Measurements from ENCODE around the gene CCDC126. TPM values are rescaled to one million over a fixed set of nuclear protein-coding genes. Genes with fewer than 3 reads are reported as not detected.

CCDC126 gene
- total and polyA plus RNA-seq, 9 of the 15 experiments (the other 6 are each of a cell fraction or from before 2014, with no cell fraction given), result 3.0 to 16.2 (median 5.2) TPM

DNA sequence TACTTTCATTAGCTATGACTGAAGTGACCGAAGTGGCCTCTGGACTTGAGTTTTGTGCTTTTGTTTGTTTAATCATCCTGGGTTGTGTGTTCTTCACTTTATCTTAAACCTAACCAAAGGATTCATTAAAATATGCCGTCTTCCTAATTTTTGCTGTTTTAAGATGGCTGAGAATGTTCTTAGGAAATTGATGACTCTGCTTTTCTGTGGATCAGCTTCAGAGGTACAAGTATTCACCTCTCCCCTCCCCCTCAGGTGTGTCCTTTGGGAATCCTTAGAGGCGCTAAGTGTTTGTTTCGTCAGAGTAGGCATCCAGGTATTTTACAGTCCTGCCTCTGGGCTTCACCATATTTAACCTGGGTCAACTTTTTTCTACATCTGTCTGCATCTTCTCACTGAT, 1.1 kb downstream of the CCDC126 start (continued):
- TF ChIP-seq, protein P1, sequence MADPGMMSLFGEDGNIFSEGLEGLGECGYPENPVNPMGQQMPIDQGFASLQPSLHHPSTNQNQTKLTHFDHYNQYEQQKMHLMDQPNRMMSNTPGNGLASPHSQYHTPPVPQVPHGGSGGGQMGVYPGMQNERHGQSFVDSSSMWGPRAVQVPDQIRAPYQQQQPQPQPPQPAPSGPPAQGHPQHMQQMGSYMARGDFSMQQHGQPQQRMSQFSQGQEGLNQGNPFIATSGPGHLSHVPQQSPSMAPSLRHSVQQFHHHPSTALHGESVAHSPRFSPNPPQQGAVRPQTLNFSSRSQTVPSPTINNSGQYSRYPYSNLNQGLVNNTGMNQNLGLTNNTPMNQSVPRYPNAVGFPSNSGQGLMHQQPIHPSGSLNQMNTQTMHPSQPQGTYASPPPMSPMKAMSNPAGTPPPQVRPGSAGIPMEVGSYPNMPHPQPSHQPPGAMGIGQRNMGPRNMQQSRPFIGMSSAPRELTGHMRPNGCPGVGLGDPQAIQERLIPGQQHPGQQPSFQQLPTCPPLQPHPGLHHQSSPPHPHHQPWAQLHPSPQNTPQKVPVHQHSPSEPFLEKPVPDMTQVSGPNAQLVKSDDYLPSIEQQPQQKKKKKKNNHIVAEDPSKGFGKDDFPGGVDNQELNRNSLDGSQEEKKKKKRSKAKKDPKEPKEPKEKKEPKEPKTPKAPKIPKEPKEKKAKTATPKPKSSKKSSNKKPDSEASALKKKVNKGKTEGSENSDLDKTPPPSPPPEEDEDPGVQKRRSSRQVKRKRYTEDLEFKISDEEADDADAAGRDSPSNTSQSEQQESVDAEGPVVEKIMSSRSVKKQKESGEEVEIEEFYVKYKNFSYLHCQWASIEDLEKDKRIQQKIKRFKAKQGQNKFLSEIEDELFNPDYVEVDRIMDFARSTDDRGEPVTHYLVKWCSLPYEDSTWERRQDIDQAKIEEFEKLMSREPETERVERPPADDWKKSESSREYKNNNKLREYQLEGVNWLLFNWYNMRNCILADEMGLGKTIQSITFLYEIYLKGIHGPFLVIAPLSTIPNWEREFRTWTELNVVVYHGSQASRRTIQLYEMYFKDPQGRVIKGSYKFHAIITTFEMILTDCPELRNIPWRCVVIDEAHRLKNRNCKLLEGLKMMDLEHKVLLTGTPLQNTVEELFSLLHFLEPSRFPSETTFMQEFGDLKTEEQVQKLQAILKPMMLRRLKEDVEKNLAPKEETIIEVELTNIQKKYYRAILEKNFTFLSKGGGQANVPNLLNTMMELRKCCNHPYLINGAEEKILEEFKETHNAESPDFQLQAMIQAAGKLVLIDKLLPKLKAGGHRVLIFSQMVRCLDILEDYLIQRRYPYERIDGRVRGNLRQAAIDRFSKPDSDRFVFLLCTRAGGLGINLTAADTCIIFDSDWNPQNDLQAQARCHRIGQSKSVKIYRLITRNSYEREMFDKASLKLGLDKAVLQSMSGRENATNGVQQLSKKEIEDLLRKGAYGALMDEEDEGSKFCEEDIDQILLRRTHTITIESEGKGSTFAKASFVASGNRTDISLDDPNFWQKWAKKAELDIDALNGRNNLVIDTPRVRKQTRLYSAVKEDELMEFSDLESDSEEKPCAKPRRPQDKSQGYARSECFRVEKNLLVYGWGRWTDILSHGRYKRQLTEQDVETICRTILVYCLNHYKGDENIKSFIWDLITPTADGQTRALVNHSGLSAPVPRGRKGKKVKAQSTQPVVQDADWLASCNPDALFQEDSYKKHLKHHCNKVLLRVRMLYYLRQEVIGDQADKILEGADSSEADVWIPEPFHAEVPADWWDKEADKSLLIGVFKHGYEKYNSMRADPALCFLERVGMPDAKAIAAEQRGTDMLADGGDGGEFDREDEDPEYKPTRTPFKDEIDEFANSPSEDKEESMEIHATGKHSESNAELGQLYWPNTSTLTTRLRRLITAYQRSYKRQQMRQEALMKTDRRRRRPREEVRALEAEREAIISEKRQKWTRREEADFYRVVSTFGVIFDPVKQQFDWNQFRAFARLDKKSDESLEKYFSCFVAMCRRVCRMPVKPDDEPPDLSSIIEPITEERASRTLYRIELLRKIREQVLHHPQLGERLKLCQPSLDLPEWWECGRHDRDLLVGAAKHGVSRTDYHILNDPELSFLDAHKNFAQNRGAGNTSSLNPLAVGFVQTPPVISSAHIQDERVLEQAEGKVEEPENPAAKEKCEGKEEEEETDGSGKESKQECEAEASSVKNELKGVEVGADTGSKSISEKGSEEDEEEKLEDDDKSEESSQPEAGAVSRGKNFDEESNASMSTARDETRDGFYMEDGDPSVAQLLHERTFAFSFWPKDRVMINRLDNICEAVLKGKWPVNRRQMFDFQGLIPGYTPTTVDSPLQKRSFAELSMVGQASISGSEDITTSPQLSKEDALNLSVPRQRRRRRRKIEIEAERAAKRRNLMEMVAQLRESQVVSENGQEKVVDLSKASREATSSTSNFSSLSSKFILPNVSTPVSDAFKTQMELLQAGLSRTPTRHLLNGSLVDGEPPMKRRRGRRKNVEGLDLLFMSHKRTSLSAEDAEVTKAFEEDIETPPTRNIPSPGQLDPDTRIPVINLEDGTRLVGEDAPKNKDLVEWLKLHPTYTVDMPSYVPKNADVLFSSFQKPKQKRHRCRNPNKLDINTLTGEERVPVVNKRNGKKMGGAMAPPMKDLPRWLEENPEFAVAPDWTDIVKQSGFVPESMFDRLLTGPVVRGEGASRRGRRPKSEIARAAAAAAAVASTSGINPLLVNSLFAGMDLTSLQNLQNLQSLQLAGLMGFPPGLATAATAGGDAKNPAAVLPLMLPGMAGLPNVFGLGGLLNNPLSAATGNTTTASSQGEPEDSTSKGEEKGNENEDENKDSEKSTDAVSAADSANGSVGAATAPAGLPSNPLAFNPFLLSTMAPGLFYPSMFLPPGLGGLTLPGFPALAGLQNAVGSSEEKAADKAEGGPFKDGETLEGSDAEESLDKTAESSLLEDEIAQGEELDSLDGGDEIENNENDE (IDR thresholded peaks at IDR 0.05; ENCODE audit: low read depth, low read length), result no peak
- TF ChIP-seq, protein P2, sequence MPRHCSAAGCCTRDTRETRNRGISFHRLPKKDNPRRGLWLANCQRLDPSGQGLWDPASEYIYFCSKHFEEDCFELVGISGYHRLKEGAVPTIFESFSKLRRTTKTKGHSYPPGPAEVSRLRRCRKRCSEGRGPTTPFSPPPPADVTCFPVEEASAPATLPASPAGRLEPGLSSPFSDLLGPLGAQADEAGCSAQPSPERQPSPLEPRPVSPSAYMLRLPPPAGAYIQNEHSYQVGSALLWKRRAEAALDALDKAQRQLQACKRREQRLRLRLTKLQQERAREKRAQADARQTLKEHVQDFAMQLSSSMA (CRISPR knock-in tag; IDR thresholded peaks at IDR 0.05), result no peak
- TF ChIP-seq, protein P3, sequence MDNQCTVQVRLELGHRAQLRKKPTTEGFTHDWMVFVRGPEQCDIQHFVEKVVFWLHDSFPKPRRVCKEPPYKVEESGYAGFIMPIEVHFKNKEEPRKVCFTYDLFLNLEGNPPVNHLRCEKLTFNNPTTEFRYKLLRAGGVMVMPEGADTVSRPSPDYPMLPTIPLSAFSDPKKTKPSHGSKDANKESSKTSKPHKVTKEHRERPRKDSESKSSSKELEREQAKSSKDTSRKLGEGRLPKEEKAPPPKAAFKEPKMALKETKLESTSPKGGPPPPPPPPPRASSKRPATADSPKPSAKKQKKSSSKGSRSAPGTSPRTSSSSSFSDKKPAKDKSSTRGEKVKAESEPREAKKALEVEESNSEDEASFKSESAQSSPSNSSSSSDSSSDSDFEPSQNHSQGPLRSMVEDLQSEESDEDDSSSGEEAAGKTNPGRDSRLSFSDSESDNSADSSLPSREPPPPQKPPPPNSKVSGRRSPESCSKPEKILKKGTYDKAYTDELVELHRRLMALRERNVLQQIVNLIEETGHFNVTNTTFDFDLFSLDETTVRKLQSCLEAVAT (IDR thresholded peaks at IDR 0.05), result no peak
- TF ChIP-seq HNRNPLL (IDR thresholded peaks at IDR 0.05; ENCODE audit: low read depth, low read length, poor library complexity, severe bottlenecking), result no peak
- TF ChIP-seq SUPT5H (IDR thresholded peaks at IDR 0.05), result no peak
- no peak for TF ChIP-seq FOXM1 (IDR thresholded peaks at IDR 0.05; ENCODE audit: low read depth)
- TF ChIP-seq FOXM1 (CRISPR knock-in tag; IDR thresholded peaks at IDR 0.05; ENCODE audit: low read depth), result no peak
- TF ChIP-seq ELF2 (CRISPR knock-in tag; IDR thresholded peaks at IDR 0.05), result no peak
- no peak for TF ChIP-seq OTX1 (CRISPR knock-in tag; IDR thresholded peaks at IDR 0.05)
- no peak for TF ChIP-seq SIN3A (IDR thresholded peaks at IDR 0.05; ENCODE audit: borderline replicate concordance in 2 of 2, control insufficient read depth in 1 of 2, low read depth in 2 of 2, low read length in 2 of 2)
- TF ChIP-seq C11orf30 (IDR thresholded peaks at IDR 0.05; ENCODE audit: low read depth), result peak; percentile 94
- no peak for TF ChIP-seq HMG20A (CRISPR knock-in tag; conservative IDR thresholded peaks at IDR 0.05)
- TF ChIP-seq, protein P4, sequence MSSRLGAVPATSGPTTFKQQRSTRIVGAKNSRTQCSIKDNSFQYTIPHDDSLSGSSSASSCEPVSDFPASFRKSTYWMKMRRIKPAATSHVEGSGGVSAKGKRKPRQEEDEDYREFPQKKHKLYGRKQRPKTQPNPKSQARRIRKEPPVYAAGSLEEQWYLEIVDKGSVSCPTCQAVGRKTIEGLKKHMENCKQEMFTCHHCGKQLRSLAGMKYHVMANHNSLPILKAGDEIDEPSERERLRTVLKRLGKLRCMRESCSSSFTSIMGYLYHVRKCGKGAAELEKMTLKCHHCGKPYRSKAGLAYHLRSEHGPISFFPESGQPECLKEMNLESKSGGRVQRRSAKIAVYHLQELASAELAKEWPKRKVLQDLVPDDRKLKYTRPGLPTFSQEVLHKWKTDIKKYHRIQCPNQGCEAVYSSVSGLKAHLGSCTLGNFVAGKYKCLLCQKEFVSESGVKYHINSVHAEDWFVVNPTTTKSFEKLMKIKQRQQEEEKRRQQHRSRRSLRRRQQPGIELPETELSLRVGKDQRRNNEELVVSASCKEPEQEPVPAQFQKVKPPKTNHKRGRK (tag; IDR thresholded peaks at IDR 0.05), result no peak
